HEK293 (cell line): ENCODE results near the gene MRPS6.

Experiments used
- CTCF ChIA-PET: fragments of 350-600 bp; formaldehyde crosslinking; extraction: SDS; loops from one replicate; lab custom pipeline; 2021; ENCODE audit warnings: antibody characterized with exemption; lab: Yijun Ruan, JAX
- POLR2A ChIA-PET: fragments of 300-600 bp; formaldehyde crosslinking; extraction: SDS; loops from one replicate; lab custom pipeline; 2020; ENCODE audit warnings: antibody characterized with exemption, inconsistent platforms; lab: Yijun Ruan, JAX
- H3K27ac ChIP-seq: fragments of 200-500 bp; sonication (Bioruptor generic); 2 replicates; pipeline ENCODE4 v1.5.1; 2014; ENCODE audit warnings: low read depth, low read length, control low read depth, inconsistent platforms; ENCODE audit errors: extremely low read depth
- H3K36me3 ChIP-seq, 2 experiments: fragments of 200-500 bp in 1 of 2; sonication (Bioruptor generic) in 1 of 2; 1 replicate in 1 of 2; 2 replicates in 1 of 2; pipeline ENCODE4 v1.5.1; 2014 to 2017; ENCODE audit warnings: inconsistent platforms in 2 of 2, low read length in 2 of 2; ENCODE audit not compliant: control insufficient read depth in 2 of 2, insufficient read depth in 1 of 2
- H3K4me1 ChIP-seq: fragments of 200-500 bp; sonication (Bioruptor generic); 2 replicates; pipeline ENCODE4 v1.5.1; 2014; ENCODE audit warnings: mild to moderate bottlenecking, low read length, inconsistent platforms; ENCODE audit not compliant: control insufficient read depth, insufficient read depth
- H3K4me3 ChIP-seq: 2 replicates; pipeline ENCODE4 v1.5.1; 2011; ENCODE audit warnings: low read depth, mild to moderate bottlenecking, control low read depth, low read length, moderate library complexity
- H3K9me3 ChIP-seq: fragments of 200-500 bp; sonication (Bioruptor generic); 2 replicates; pipeline ENCODE4 v1.5.1; 2014; ENCODE audit warnings: low read depth, low read length, inconsistent platforms; ENCODE audit not compliant: control insufficient read depth, insufficient read depth
- BCL11A ChIP-seq: fragments of 450-650 bp; formaldehyde crosslinking; IDR thresholded peaks from 2 replicates; pipeline ENCODE4 v1.5.1; 2016; ENCODE audit warnings: low read depth, missing biosample characterization, missing genetic modification characterization
- GLI4 ChIP-seq: fragments of 450-650 bp; formaldehyde crosslinking; IDR thresholded peaks from 2 replicates; pipeline ENCODE4 v1.5.1; 2016; ENCODE audit warnings: missing biosample characterization, missing genetic modification characterization
- GLIS1 ChIP-seq: fragments of 450-650 bp; formaldehyde crosslinking; IDR thresholded peaks from 2 replicates; pipeline ENCODE4 v1.5.1; 2016; ENCODE audit warnings: missing biosample characterization, missing genetic modification characterization
- HOXA7 ChIP-seq: sonication (generic); formaldehyde crosslinking; IDR thresholded peaks from 2 replicates; pipeline ENCODE4 v1.8.1; 2022; ENCODE audit warnings: missing genetic modification reagents, borderline replicate concordance
- MEIS1 ChIP-seq: sonication (generic); formaldehyde crosslinking; IDR thresholded peaks from 2 replicates; pipeline ENCODE4 v1.8.1; 2022; ENCODE audit warnings: missing genetic modification reagents, mild to moderate bottlenecking, borderline replicate concordance
- MYNN ChIP-seq: fragments of 450-650 bp; formaldehyde crosslinking; IDR thresholded peaks from 2 replicates; pipeline ENCODE4 v1.5.1; 2016; ENCODE audit warnings: missing biosample characterization, missing genetic modification characterization, borderline replicate concordance
- PRDM10 ChIP-seq: fragments of 450-650 bp; formaldehyde crosslinking; IDR thresholded peaks from 2 replicates; pipeline ENCODE4 v1.5.1; 2016; ENCODE audit warnings: missing biosample characterization, missing genetic modification characterization
- REPIN1 ChIP-seq: fragments of 450-650 bp; formaldehyde crosslinking; IDR thresholded peaks from 2 replicates; pipeline ENCODE4 v1.5.1; 2017; ENCODE audit warnings: missing biosample characterization, missing genetic modification characterization, low read depth
- SALL2 ChIP-seq: fragments of 450-650 bp; formaldehyde crosslinking; IDR thresholded peaks from 2 replicates; pipeline ENCODE4 v1.5.0; 2017; ENCODE audit warnings: missing biosample characterization, mild to moderate bottlenecking, missing genetic modification characterization, borderline replicate concordance
- SP3 ChIP-seq: fragments of 450-650 bp; formaldehyde crosslinking; IDR thresholded peaks from 2 replicates; pipeline ENCODE4 v1.5.1; 2016; ENCODE audit warnings: missing biosample characterization, missing genetic modification characterization
- ZBTB1 ChIP-seq: fragments of 450-650 bp; formaldehyde crosslinking; IDR thresholded peaks from 2 replicates; pipeline ENCODE4 v1.5.1; 2016; ENCODE audit warnings: missing biosample characterization, missing genetic modification characterization
- ZFP3 ChIP-seq: fragments of 450-650 bp; formaldehyde crosslinking; IDR thresholded peaks from 2 replicates; pipeline ENCODE4 v1.5.1; 2016; ENCODE audit warnings: low read depth, missing biosample characterization, missing genetic modification characterization
- ZIC2 ChIP-seq: fragments of 450-650 bp; formaldehyde crosslinking; IDR thresholded peaks from 2 replicates; pipeline ENCODE4 v1.5.1; 2016; ENCODE audit warnings: missing biosample characterization, missing genetic modification characterization
- ZNF112 ChIP-seq: fragments of 450-650 bp; formaldehyde crosslinking; IDR thresholded peaks from 2 replicates; pipeline ENCODE4 v1.5.0; 2017; ENCODE audit warnings: missing biosample characterization, missing genetic modification characterization
- ZNF114 ChIP-seq: fragments of 450-650 bp; formaldehyde crosslinking; IDR thresholded peaks from 2 replicates; pipeline ENCODE4 v1.5.0; 2017; ENCODE audit warnings: missing biosample characterization, missing genetic modification characterization
- ZNF138 ChIP-seq: fragments of 450-650 bp; formaldehyde crosslinking; IDR thresholded peaks from 2 replicates; pipeline ENCODE4 v1.5.1; 2016; ENCODE audit warnings: missing biosample characterization, missing genetic modification characterization, borderline replicate concordance
- ZNF157 ChIP-seq: fragments of 450-650 bp; formaldehyde crosslinking; IDR thresholded peaks from 2 replicates; pipeline ENCODE4 v1.5.1; 2016; ENCODE audit warnings: missing biosample characterization, missing genetic modification characterization
- ZNF239 ChIP-seq: fragments of 450-650 bp; formaldehyde crosslinking; IDR thresholded peaks from 2 replicates; pipeline ENCODE4 v1.5.1; 2016; ENCODE audit warnings: missing biosample characterization, missing genetic modification characterization
- ZNF274 ChIP-seq, 2 experiments: fragments of 200-500 bp in 1 of 2; fragments of 450-650 bp in 1 of 2; sonication (Bioruptor generic) in 1 of 2; formaldehyde crosslinking in 1 of 2; IDR thresholded peaks; 2 replicates each; pipeline versions ENCODE4 v1.5.1 to v1.6.1; 2014 to 2016; ENCODE audit warnings: borderline replicate concordance in 1 of 2, inconsistent platforms in 1 of 2, low read length in 1 of 2, missing biosample characterization in 1 of 2, missing genetic modification characterization in 1 of 2
- ZNF302 ChIP-seq: fragments of 450-650 bp; formaldehyde crosslinking; IDR thresholded peaks from 2 replicates; pipeline ENCODE4 v1.5.1; 2016; ENCODE audit warnings: missing biosample characterization, missing genetic modification characterization, low read depth
- ZNF341 ChIP-seq: fragments of 450-650 bp; formaldehyde crosslinking; IDR thresholded peaks from 2 replicates; pipeline ENCODE4; 2016; ENCODE audit warnings: low read depth, missing biosample characterization, missing genetic modification characterization
- ZNF350 ChIP-seq: fragments of 450-650 bp; formaldehyde crosslinking; IDR thresholded peaks from 2 replicates; pipeline ENCODE4 v1.5.0; 2017; ENCODE audit warnings: missing biosample characterization, mild to moderate bottlenecking, missing genetic modification characterization
- ZNF558 ChIP-seq: fragments of 450-650 bp; formaldehyde crosslinking; IDR thresholded peaks from 2 replicates; pipeline ENCODE4 v1.5.1; 2016; ENCODE audit warnings: missing biosample characterization, missing genetic modification characterization
- ZNF560 ChIP-seq: fragments of 450-650 bp; formaldehyde crosslinking; IDR thresholded peaks from 2 replicates; pipeline ENCODE4 v1.5.1; 2017; ENCODE audit warnings: missing biosample characterization, missing genetic modification characterization, borderline replicate concordance
- ZNF701 ChIP-seq: fragments of 450-650 bp; formaldehyde crosslinking; IDR thresholded peaks from 2 replicates; pipeline ENCODE4 v1.5.1; 2016; ENCODE audit warnings: missing biosample characterization, missing genetic modification characterization
- ZNF785 ChIP-seq: fragments of 450-650 bp; formaldehyde crosslinking; IDR thresholded peaks from 2 replicates; pipeline ENCODE4 v1.5.1; 2016; ENCODE audit warnings: missing biosample characterization, missing genetic modification characterization
- ZSCAN18 ChIP-seq: fragments of 450-650 bp; formaldehyde crosslinking; IDR thresholded peaks from 2 replicates; pipeline ENCODE4 v1.5.1; 2016; ENCODE audit warnings: missing biosample characterization, missing genetic modification characterization
- TF ChIP-seq, protein P1 (sequence below): fragments of 450-650 bp; formaldehyde crosslinking; IDR thresholded peaks from 2 replicates; pipeline ENCODE4 v1.5.1; 2016; ENCODE audit warnings: missing biosample characterization, missing genetic modification characterization
- TF ChIP-seq, protein P2 (sequence below): fragments of 450-650 bp; formaldehyde crosslinking; IDR thresholded peaks from 2 replicates; pipeline ENCODE4 v1.5.1; 2016; ENCODE audit warnings: missing biosample characterization, missing genetic modification characterization, low read depth

The MRPS6 gene

DNA sequence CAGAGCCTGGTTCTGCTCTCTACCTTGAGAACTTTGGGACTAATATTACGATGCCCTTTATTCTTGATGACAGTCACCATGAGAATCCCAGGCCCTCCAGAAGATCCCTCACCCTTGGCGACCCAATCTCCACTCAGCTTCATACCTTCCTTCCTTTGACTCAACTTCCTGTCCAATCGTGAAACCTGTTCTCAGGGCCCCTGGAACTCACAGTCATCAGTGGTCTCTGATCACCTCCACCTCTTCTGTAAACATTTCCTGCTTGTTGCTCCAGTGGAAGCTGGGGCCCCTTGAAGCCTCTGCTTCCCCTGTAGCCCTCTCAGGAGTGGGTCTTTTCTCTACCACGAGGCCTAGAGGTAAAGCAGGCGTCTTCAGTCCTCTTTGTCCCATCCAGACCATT, 79.1 kb downstream of the MRPS6 start:
- POLR2A ChIA-PET, result no interaction called here
- TF ChIP-seq ZNF341 (tag by site-specific recombination), result no peak
- TF ChIP-seq ZSCAN18 (tag by site-specific recombination), result no peak
- TF ChIP-seq ZNF157 (tag by site-specific recombination), result no peak
- TF ChIP-seq, protein P1, sequence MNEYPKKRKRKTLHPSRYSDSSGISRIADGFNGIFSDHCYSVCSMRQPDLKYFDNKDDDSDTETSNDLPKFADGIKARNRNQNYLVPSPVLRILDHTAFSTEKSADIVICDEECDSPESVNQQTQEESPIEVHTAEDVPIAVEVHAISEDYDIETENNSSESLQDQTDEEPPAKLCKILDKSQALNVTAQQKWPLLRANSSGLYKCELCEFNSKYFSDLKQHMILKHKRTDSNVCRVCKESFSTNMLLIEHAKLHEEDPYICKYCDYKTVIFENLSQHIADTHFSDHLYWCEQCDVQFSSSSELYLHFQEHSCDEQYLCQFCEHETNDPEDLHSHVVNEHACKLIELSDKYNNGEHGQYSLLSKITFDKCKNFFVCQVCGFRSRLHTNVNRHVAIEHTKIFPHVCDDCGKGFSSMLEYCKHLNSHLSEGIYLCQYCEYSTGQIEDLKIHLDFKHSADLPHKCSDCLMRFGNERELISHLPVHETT (tag by site-specific recombination), result no peak
- TF ChIP-seq GLI4 (tag by site-specific recombination), result no peak
- no peak for TF ChIP-seq MEIS1
- TF ChIP-seq HOXA7 (CRISPR knock-in tag), result no peak
- TF ChIP-seq MYNN, result no peak
- no peak for TF ChIP-seq ZIC2 (tag by site-specific recombination)
- no peak for TF ChIP-seq ZNF239 (tag by site-specific recombination)
- no peak for TF ChIP-seq ZFP3 (tag by site-specific recombination)
- no peak for TF ChIP-seq BCL11A
- TF ChIP-seq ZNF785 (tag by site-specific recombination), result no peak
- no peak for TF ChIP-seq GLIS1
- TF ChIP-seq ZNF701 (tag by site-specific recombination), result no peak
- no peak for TF ChIP-seq ZNF112
- no peak for TF ChIP-seq ZNF558 (tag by site-specific recombination)
- no peak for TF ChIP-seq ZBTB1 (tag by site-specific recombination)
- H3K4me1 ChIP-seq, result no peaks in the 10 kb centered on the region
- H3K36me3 ChIP-seq, result no peaks in the 10 kb centered on the region
- no peak overlapping the region for H3K27ac ChIP-seq
- H3K4me3 ChIP-seq, result no peak overlapping the region
- CTCF ChIA-PET, result interaction anchor here (0.6 to 0.7 kb wide), 2 partner anchors 71 to 89 kb away, joined by 3 to 5 read pairs; no protein-coding TSS in a partner anchor
- no peaks in the 10 kb centered on the region for H3K9me3 ChIP-seq

DNA sequence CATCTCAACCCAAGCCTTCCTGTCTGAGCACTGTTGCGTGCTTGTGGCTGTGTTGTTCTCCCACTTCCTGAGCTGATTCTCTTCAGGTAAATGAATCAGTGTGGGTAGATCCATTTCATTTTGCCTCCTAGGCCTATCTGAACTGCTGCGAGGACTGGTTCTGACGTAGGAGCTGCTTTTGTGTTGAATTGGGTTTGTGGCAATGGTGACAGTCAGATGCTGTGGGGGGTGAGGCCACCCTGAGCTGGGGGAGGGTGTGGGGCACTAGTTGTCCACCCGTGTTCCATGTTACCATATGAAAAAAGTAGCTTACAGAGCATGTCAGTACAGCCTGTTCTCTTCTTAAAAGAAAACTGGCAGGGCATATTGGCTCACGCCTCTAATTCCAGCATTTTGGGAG, 81.5 kb downstream of the MRPS6 start:
- ChIA-PET POLR2A (no interaction called here), CTCF (interaction anchor here (0.6 to 0.7 kb wide), 2 partner anchors 63 to 92 kb away, joined by 3 read pairs; no protein-coding TSS in a partner anchor)
- Histone ChIP-seq H3K4me1 (no peaks in the 10 kb centered on the region), H3K27ac (no peak overlapping the region), H3K4me3 (no peak overlapping the region), H3K36me3 (no peaks in the 10 kb centered on the region), H3K9me3 (no peaks in the 10 kb centered on the region)
- TF ChIP-seq ZNF114 (tag by site-specific recombination) (no peak), ZNF138 (no peak), SP3 (tag by site-specific recombination) (no peak), ZNF274 (IDR thresholded peaks at IDR 0.05; ENCODE audit: low read length) (no peak), ZNF274 (tag by site-specific recombination; IDR thresholded peaks at IDR 0.05; ENCODE audit: borderline replicate concordance) (no peak), PRDM10 (no peak), GLI4 (tag by site-specific recombination) (no peak), REPIN1 (tag by site-specific recombination) (no peak), ZNF350 (tag by site-specific recombination) (no peak), SALL2 (tag by site-specific recombination) (no peak), ZNF302 (tag by site-specific recombination) (no peak), ZNF560 (tag by site-specific recombination) (no peak)
- TF ChIP-seq, protein P2, sequence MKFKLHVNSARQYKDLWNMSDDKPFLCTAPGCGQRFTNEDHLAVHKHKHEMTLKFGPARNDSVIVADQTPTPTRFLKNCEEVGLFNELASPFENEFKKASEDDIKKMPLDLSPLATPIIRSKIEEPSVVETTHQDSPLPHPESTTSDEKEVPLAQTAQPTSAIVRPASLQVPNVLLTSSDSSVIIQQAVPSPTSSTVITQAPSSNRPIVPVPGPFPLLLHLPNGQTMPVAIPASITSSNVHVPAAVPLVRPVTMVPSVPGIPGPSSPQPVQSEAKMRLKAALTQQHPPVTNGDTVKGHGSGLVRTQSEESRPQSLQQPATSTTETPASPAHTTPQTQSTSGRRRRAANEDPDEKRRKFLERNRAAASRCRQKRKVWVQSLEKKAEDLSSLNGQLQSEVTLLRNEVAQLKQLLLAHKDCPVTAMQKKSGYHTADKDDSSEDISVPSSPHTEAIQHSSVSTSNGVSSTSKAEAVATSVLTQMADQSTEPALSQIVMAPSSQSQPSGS (tag by site-specific recombination), result no peak
